HepG2 (cell line): Measurements from ENCODE around the gene PARS2.

Experiments used
- CEBPB ChIP-seq: IDR thresholded peaks from 2 replicates; pipeline ENCODE4 v1.6.1; 2011; ENCODE audit warnings: low read depth, low read length, improper control_type of control experiment, borderline replicate concordance
- DPF2 ChIP-seq: sonication (generic); formaldehyde crosslinking; IDR thresholded peaks from 2 replicates; pipeline ENCODE4 v1.4.0; 2020; ENCODE audit warnings: mild to moderate bottlenecking, low read depth, missing genetic modification reagents, borderline replicate concordance
- NFIC ChIP-seq: IDR thresholded peaks from 2 replicates; pipeline ENCODE4 v1.6.1; 2012; ENCODE audit warnings: mild to moderate bottlenecking, low read length, inconsistent platforms
- POLR2AphosphoS5 ChIP-seq: IDR thresholded peaks from 2 replicates; pipeline ENCODE4 v1.6.1; 2012; ENCODE audit warnings: low read depth, low read length
- RAD21 ChIP-seq: fragments of 450-650 bp; formaldehyde crosslinking; IDR thresholded peaks from 2 replicates; pipeline ENCODE4 v1.5.0; 2020; ENCODE audit warnings: mild to moderate bottlenecking

DNA sequence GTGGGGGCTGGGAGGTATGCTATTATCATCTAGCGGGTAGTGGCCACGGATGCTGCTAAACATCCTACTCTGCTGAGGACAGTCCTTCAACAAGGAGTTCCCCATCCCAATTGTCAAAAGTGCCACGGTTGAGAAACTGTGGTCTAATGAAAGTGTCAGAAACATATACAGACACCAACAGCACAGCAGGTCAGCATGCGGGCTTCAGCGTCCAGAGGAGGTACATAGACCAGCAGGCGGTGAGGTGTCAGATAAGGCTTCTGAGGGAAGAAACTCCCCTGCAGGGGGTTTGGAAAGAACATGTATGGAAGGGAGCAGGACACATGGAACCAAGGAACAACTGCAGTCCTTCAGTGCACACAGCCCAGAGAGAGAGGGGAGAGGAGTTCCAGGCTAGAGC is 53.5 kb downstream of the PARS2 start:
- TF ChIP-seq POLR2AphosphoS5 (no peak), DPF2 (CRISPR knock-in tag) (no peak), RAD21 (CRISPR knock-in tag) (no peak), NFIC (no peak), CEBPB (no peak)
